ENCODE results near the gene TMED1.
A peak's percentile ranks its signal among the peaks of the same experiment; 100 is the strongest.

The TMED1 gene

GRCh38 chr19:10808937-10809649 lies 26.9 kb downstream of the TMED1 start:
- DNase-seq = no peak

- no peak for DNase-seq
These were observed 30.2 kb downstream of the TMED1 start for GRCh38 chr19:10805758-10806247.

- DNase-seq = peak; percentile 16
These were observed 30.8 kb downstream of the TMED1 start for GRCh38 chr19:10805065-10805757.

- no peak for DNase-seq
These were observed 32.8 kb downstream of the TMED1 start for GRCh38 chr19:10803252-10803651.

GRCh38 chr19:10802479-10802878 lies 33.5 kb downstream of the TMED1 start:
- no peak for DNase-seq

- DNase-seq = no peak
These were observed 35.5 kb downstream of the TMED1 start for GRCh38 chr19:10800488-10800887.

GRCh38 chr19:10797541-10798256 lies 38.3 kb downstream of the TMED1 start:
- DNase-seq = peak; percentile 87

GRCh38 chr19:10797078-10797477 lies 38.9 kb downstream of the TMED1 start:
- DNase-seq = peak; percentile 64

- no peak for DNase-seq
These were observed 39.4 kb downstream of the TMED1 start for GRCh38 chr19:10796653-10797052.

- DNase-seq = no peak
These were observed 46.1 kb downstream of the TMED1 start for GRCh38 chr19:10789866-10790265.

- no peak for DNase-seq
These were observed 47.9 kb downstream of the TMED1 start for GRCh38 chr19:10788146-10788545.

- peak; percentile 18 for DNase-seq
These were observed 51.8 kb downstream of the TMED1 start for GRCh38 chr19:10784257-10784656.

- DNase-seq = no peak
These were observed 53.2 kb downstream of the TMED1 start for GRCh38 chr19:10782795-10783194.

Measured in CD4-positive, alpha-beta T cell treated with Interferon gamma for 1 hour (primary cell).